ENCODE measurements around the gene NKAIN2.

DNA sequence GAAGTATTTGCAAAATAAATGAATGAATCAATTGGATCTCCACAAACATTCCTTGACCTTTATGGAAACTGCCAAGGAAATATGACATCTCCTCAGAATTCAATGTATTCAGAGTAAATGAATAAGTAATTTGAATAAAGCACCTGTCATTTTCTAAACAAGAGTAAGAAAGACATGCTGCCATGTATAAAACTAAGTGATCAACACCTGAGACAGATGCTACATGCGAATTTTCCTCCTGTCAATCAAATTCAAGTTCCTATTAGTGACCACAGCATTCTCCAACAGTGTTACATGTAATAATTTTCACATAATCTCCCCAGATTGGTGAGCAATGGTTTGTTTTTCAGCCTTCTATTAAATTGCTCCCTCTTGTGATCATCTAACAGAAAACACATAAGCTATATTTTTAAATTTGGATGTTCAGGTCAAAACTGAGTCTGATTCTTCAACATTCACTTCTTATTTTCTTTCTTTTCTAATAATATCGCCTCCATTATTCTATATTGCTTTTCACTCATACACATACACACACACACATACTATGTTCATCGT, 995.4 kb downstream of the NKAIN2 start:
- TF ChIP-seq CTCF (optimal IDR thresholded peaks at IDR 0.05 in 1 of 3, IDR thresholded peaks at IDR 0.05 in 1 of 3, conservative IDR thresholded peaks at IDR 0.05 in 1 of 3; ENCODE audit: extremely low read depth in 1 of 3, insufficient read depth in 2 of 3, low read length in 3 of 3) (no peak), EZH2 (IDR thresholded peaks at IDR 0.05; ENCODE audit: low read length) (no peak)
